IPS-18a (cell line): ENCODE data around the gene C7orf57.

Experiments
- H3K27ac ChIP-seq: one replicate; pipeline ENCODE4 v1.5.1; 2013; ENCODE audit warnings: low read length
- H3K27me3 ChIP-seq: one replicate; pipeline ENCODE4 v1.6.1; 2013; ENCODE audit warnings: mild to moderate bottlenecking, low read length; ENCODE audit not compliant: control insufficient read depth, insufficient read depth
- H3K36me3 ChIP-seq: one replicate; pipeline ENCODE4 v1.6.1; 2013; ENCODE audit warnings: low read depth, low read length; ENCODE audit not compliant: control insufficient read depth
- H3K4me1 ChIP-seq: one replicate; pipeline ENCODE4 v1.6.1; 2013; ENCODE audit warnings: low read depth, low read length; ENCODE audit not compliant: control insufficient read depth
- H3K4me3 ChIP-seq: one replicate; pipeline ENCODE4 v1.5.1; 2013; ENCODE audit warnings: low read length
- H3K9ac ChIP-seq: one replicate; pipeline ENCODE4 v1.6.1; 2013; ENCODE audit warnings: mild to moderate bottlenecking, low read length, moderate library complexity
- H3K9me3 ChIP-seq: one replicate; pipeline ENCODE4 v1.6.1; 2013; ENCODE audit warnings: low read depth, low read length; ENCODE audit not compliant: control insufficient read depth

Gene C7orf57

GRCh38 chr7:48038815-48039506 lies 3.6 kb downstream of the C7orf57 start:
- H3K27me3 ChIP-seq: peaks cover 37% of the 10 kb centered on the region
- H3K27ac ChIP-seq: no peak overlapping the region
- peaks cover 33% of the 10 kb centered on the region for H3K4me1 ChIP-seq
- H3K36me3 ChIP-seq: no peaks in the 10 kb centered on the region
- H3K9me3 ChIP-seq: no peaks in the 10 kb centered on the region
- peak overlapping the region; percentile 31 for H3K4me3 ChIP-seq
- H3K9ac ChIP-seq: no peak overlapping the region

- no peaks in the 10 kb centered on the region for H3K36me3 ChIP-seq
- no peak overlapping the region for H3K9ac ChIP-seq
- H3K9me3 ChIP-seq: no peaks in the 10 kb centered on the region
- H3K4me1 ChIP-seq: peaks cover 33% of the 10 kb centered on the region
- H3K27me3 ChIP-seq: peaks cover 19% of the 10 kb centered on the region
- H3K4me3 ChIP-seq: no peak overlapping the region
- no peak overlapping the region for H3K27ac ChIP-seq
Observed at GRCh38 chr7:48040944-48041652, 5.8 kb downstream of the C7orf57 start.

GRCh38 chr7:48041653-48041970 lies 6.3 kb downstream of the C7orf57 start:
- Histone ChIP-seq H3K27ac (no peak overlapping the region), H3K27me3 (peaks cover 13% of the 10 kb centered on the region), H3K4me1 (peaks cover 33% of the 10 kb centered on the region), H3K9ac (no peak overlapping the region), H3K9me3 (no peaks in the 10 kb centered on the region), H3K4me3 (no peak overlapping the region), H3K36me3 (no peaks in the 10 kb centered on the region)

GRCh38 chr7:48042216-48042615 lies 6.9 kb downstream of the C7orf57 start:
- Histone ChIP-seq H3K4me3 (no peak overlapping the region), H3K9me3 (no peaks in the 10 kb centered on the region), H3K4me1 (peaks cover 33% of the 10 kb centered on the region), H3K9ac (no peak overlapping the region), H3K27ac (no peak overlapping the region), H3K36me3 (no peaks in the 10 kb centered on the region), H3K27me3 (peaks cover 7% of the 10 kb centered on the region)

- peaks cover 3% of the 10 kb centered on the region for H3K27me3 ChIP-seq
- no peak overlapping the region for H3K4me3 ChIP-seq
- no peaks in the 10 kb centered on the region for H3K9me3 ChIP-seq
- H3K4me1 ChIP-seq: peaks cover 33% of the 10 kb centered on the region
- H3K9ac ChIP-seq: no peak overlapping the region
- H3K36me3 ChIP-seq: no peaks in the 10 kb centered on the region
- H3K27ac ChIP-seq: no peak overlapping the region
Observed at GRCh38 chr7:48042636-48043035, 7.3 kb downstream of the C7orf57 start.

- Histone ChIP-seq H3K27me3 (no peaks in the 10 kb centered on the region), H3K9me3 (no peaks in the 10 kb centered on the region), H3K4me3 (no peak overlapping the region), H3K36me3 (no peaks in the 10 kb centered on the region), H3K27ac (no peak overlapping the region), H3K4me1 (peaks cover 13% of the 10 kb centered on the region), H3K9ac (no peak overlapping the region)
Observed at GRCh38 chr7:48045195-48045765, 9.9 kb downstream of the C7orf57 start.

GRCh38 chr7:48046458-48046857 lies 11.1 kb downstream of the C7orf57 start:
- Histone ChIP-seq H3K9ac (no peak overlapping the region), H3K9me3 (no peaks in the 10 kb centered on the region), H3K4me3 (no peak overlapping the region), H3K27ac (no peak overlapping the region), H3K36me3 (no peaks in the 10 kb centered on the region), H3K27me3 (no peaks in the 10 kb centered on the region), H3K4me1 (peaks cover 6% of the 10 kb centered on the region)

GRCh38 chr7:48048113-48048512 lies 12.8 kb downstream of the C7orf57 start:
- Histone ChIP-seq H3K4me1 (no peaks in the 10 kb centered on the region), H3K27me3 (no peaks in the 10 kb centered on the region), H3K9ac (no peak overlapping the region), H3K36me3 (no peaks in the 10 kb centered on the region), H3K4me3 (no peak overlapping the region), H3K9me3 (no peaks in the 10 kb centered on the region), H3K27ac (no peak overlapping the region)

GRCh38 chr7:48049850-48050249 lies 14.5 kb downstream of the C7orf57 start:
- Histone ChIP-seq H3K9me3 (no peaks in the 10 kb centered on the region), H3K4me1 (no peaks in the 10 kb centered on the region), H3K36me3 (no peaks in the 10 kb centered on the region), H3K4me3 (no peak overlapping the region), H3K27me3 (no peaks in the 10 kb centered on the region), H3K9ac (no peak overlapping the region), H3K27ac (no peak overlapping the region)

GRCh38 chr7:48052748-48053147 lies 17.4 kb downstream of the C7orf57 start:
- no peaks in the 10 kb centered on the region for H3K4me1 ChIP-seq
- no peak overlapping the region for H3K27ac ChIP-seq
- no peaks in the 10 kb centered on the region for H3K27me3 ChIP-seq
- H3K4me3 ChIP-seq: no peak overlapping the region
- no peak overlapping the region for H3K9ac ChIP-seq
- no peaks in the 10 kb centered on the region for H3K36me3 ChIP-seq
- no peaks in the 10 kb centered on the region for H3K9me3 ChIP-seq

GRCh38 chr7:48053736-48054135 lies 18.4 kb downstream of the C7orf57 start:
- no peaks in the 10 kb centered on the region for H3K9me3 ChIP-seq
- no peaks in the 10 kb centered on the region for H3K36me3 ChIP-seq
- no peaks in the 10 kb centered on the region for H3K4me1 ChIP-seq

GRCh38 chr7:48058990-48059389 lies 23.6 kb downstream of the C7orf57 start:
- Histone ChIP-seq H3K9ac (no peak overlapping the region), H3K27ac (no peak overlapping the region), H3K27me3 (no peaks in the 10 kb centered on the region), H3K4me3 (no peak overlapping the region), H3K9me3 (no peaks in the 10 kb centered on the region), H3K4me1 (no peaks in the 10 kb centered on the region), H3K36me3 (no peaks in the 10 kb centered on the region)

More at GRCh38 chr7:48053736-48054135, 18.4 kb downstream of the C7orf57 start:
- Histone ChIP-seq H3K27ac (no peak overlapping the region), H3K27me3 (no peaks in the 10 kb centered on the region), H3K4me3 (no peak overlapping the region), H3K9ac (no peak overlapping the region)
